Mesenteric fat pad (tissue), 1 donor: Measurements from ENCODE around the gene UTS2B. TPM values are rescaled to one million over a fixed set of nuclear protein-coding genes. Genes with fewer than 3 reads are reported as not detected.
"Not testable (repeated sequence)": the region's sequence is repeated elsewhere in the genome, so short reads cannot be mapped to it uniquely, and the experiment has no call there.

ENCODE experiments used
- DNase-seq: peaks from one replicate; pipeline ENCODE4 v3.0.0-alpha.2; 2020; ENCODE audit warnings: low spot score
- total RNA-seq: library from RNA; stranded (reverse); fragmentation: NEBNext Ultra II Directional; extraction: Animal tissue kit (Norgen Biotek cat#: 25700); gene quantifications from one replicate; pipeline ENCODE4 v1.2.1, GENCODE V29; 2021
- donor health status: DM: yes; HTN: yes; CAD: no.

Gene UTS2B
- total RNA-seq, 1 donor from 2014 or later = 1.1 TPM

DNA sequence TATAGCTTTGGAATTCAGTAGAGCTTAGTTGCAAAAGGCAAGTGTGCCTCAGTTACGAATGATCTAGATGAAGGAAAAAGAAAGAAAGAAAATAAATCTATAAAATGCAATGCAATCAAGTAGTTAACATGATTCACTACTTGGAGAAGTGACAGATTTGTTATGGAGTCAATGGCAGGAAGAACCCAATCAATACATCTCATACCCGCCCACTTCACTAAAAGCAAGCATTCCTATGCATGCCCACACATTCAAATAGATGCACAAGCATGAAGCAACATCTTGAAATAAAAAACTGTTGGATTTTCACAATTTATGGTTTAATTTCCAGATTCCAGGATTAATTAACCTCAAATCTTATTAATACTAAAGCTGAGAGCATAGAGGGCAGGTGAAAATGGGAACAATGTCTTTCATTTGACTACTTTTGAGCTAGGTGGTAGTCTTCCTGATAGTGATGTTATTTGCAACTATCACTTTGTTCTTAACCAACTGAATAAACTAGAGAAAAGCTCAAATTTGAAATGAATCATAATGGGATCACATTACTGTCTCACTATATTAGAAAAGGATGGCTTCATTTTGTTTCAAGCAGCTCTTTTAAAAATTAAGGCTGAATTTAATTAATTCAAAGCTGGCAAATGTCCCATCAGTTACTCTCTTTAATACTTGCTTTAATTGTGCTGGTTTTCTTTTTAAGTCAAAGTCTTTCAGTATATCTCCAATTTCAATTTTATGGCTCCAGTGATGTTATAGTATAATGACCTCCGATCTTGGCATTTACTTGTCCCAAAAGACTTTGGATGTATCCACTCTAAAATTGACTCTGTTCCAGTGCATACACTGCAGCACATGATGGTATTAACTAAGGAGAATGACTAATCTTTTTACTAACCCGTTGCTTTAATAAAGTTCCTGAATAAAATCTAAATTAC, 47.8 kb downstream of the UTS2B start:
- no peak for DNase-seq

DNA sequence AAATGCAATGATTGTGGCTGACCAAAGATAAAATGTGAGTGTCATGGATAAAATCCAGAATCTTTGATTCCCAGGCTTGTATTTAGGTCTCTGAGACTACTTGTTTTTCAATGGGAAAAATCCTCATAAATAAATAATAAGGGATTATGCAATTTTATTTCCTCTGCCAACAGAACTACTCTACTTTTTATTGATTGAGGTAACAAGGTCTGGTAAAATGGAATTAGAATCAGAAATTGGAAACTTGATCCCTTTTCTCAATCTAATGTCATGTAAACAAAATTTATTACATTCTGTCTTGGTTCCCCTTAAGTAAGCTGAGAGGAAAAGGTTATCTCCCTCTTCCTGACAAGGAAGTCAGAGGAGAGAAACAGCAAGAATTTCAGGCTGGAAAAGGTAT, 49.4 kb downstream of the UTS2B start:
- DNase-seq = no peak

DNA sequence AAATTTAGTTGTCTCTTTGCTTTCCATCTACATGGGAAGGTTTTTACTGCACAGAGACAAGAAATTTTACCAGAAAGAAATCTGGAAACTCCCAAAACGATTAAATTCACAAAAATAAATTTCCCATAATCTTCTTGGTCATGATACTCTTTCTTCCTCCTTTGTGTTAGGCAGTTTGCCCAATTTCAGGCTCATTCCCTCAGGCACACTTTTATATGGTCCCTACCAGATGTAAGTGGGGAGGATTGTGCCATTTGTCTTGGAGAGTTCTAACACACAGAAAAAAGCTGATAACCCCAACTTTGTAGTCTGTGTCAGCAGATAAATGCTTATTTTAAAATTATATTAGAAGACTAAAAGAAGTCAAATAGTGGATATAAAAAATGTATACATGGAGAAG, 50.2 kb downstream of the UTS2B start:
- no peak for DNase-seq

DNA sequence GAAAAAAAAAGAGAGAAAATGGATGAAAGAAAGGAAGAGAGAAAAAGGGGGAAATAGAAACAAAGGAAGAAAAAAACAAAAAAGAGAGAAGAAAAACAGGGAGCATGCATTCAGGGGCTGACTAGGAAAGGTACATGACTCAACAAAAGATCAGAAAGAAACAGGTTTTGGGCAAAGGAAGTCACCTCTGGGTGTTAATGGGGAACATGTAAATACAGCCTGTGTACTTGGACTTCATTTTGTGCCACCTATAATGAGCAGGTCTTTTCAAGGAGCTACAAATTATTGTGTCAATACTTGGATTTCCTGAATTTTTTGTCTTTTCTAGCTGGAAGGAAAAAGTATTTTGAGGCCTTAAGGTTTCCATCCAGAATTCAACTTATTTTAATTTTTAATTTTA, 54.6 kb downstream of the UTS2B start:
- DNase-seq = no peak

DNA sequence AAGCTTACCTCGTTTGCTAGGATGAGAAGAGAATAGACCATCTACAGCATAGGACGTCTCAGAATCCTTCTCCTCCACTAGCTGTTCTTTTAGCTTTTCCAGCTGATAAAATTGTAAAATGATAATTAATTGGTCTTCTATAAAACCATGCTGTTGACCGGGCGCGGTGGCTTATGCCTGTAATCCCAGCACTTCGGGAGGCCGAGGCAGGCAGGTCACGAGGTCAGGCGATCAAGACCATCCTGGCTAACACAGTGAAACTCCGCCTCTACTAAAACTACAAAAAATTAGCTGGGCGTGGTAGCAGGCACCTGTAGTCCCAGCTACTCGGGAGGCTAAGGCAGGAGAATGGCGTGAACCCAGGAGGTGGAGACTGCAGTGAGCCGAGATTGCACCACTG, 55.1 kb downstream of the UTS2B start:
- not testable (repeated sequence) for DNase-seq

DNA sequence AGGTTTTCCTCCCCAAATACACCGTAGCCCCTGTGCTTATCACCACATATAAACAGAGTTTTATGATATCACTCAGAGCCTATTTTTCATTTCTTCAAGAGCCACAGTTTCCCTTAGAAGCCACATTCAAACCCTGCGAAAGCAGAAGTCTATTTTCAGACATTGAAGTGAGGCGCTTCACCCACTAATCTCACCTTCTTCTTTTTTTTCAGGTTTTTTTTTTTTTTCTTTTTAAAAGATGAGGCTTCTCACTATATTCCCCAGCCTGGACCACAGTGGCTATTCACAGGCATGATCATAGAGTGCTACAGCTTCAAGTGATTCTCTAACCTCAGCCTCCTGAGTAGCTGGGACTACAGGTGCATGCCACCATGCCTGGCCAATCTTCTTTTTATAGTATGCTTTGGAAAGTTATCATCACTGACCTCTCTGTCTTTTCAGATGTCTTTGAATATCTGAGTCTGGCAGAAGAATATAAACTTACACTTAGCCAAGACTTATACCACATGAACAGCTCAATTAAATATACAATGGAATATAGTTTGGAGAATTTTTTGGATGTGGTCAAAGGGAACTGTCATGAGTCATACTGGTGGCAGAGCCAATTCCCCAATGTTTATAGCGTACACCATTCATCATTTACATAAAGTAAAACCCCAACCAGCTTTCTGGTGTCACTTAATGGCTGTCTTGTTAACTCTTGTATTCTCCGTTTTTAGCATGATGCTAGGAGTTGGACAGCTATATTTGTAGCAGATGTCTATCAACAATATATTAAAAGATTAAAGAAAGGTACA, 60.8 kb downstream of the UTS2B start:
- no peak for DNase-seq

DNA sequence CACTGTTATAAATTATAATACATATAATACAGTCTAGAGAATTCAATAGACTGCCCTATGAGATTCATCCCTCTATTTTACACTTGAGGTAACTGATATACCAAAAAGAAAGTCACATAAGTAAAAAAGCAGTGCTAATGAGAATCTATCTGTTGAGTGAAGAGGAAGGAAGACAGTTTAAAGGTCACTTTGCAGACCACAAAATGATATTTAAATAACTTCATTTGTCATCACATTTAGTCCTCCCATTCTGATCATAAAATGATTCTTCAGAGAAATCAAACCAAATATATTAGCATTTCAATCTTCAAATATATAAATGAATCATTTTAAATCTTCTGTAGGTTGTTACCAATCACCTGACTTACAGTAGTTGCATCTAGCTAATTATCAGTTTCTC, 61.6 kb downstream of the UTS2B start:
- DNase-seq = no peak

DNA sequence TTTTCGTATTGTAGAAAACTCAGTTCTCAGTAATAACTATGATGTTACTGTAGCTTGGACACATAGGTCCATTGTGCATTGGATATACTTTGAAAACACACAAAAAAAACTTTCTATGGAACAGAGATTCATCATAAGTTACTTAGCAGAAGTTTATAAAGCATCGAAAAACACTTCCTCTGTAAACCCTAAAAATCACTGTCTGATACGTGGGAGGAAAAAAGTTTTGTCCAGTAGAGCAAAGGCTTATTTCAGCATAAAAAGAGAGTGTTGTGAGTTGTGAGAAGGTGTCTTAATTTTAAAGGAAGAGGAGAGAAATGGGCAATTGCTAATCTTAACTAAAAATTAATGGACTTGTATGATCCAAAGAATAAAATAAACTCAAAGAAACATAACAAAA, 66.5 kb downstream of the UTS2B start:
- DNase-seq = no peak

DNA sequence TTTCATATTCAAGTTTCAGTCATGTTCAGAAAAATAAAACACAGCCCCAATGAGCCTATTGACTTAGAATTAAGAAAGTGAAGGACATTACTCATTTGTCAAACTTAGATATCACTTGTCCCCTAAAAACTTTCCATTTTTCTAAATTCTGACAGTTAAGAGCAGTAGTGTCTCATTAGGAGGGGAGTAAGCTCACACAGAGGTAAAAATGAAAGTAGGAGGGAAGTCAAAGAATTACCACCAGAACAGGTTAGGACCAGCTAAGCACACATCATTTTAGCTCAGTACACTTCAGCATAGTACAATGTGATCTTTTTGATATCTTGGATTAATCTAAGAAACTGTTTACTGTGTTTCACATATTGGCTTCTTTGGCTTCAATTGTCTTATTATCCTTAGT, 67.0 kb downstream of the UTS2B start:
- DNase-seq = no peak

DNA sequence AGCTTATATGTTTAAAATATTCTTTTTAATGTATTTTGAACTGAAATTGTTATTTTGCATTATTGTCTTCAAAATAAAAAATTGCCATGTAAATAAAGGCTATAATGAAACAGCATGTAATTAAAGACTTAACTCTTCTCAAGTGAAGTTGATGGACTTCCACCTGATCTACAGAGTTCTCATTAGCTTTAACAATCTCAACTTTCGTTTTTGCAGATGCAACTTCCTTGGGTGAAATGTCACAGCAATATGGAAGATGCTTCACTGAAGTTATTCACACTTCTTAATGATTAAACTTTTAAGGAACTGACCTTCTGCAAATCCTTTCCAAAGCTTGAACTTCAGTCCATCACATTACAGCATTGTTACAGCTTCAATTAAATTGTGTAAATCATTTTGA, 67.7 kb downstream of the UTS2B start:
- DNase-seq = no peak

DNA sequence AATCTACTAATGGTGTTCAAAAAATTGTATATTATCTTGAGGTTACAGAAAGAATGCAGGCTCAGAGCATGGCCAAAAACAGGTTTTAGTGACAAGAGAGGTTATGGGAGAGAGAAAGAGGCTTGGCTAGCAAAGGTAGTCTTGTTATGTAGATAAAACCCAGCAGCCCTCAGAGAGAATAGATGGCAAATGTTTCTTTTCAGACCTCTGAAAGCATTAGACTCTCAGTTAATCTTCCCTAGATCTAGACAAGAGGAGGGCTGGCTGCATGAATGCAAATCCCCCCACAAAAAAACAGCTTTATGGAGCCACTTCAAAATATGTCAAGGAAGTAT, 69.1 kb downstream of the UTS2B start:
- no peak for DNase-seq

DNA sequence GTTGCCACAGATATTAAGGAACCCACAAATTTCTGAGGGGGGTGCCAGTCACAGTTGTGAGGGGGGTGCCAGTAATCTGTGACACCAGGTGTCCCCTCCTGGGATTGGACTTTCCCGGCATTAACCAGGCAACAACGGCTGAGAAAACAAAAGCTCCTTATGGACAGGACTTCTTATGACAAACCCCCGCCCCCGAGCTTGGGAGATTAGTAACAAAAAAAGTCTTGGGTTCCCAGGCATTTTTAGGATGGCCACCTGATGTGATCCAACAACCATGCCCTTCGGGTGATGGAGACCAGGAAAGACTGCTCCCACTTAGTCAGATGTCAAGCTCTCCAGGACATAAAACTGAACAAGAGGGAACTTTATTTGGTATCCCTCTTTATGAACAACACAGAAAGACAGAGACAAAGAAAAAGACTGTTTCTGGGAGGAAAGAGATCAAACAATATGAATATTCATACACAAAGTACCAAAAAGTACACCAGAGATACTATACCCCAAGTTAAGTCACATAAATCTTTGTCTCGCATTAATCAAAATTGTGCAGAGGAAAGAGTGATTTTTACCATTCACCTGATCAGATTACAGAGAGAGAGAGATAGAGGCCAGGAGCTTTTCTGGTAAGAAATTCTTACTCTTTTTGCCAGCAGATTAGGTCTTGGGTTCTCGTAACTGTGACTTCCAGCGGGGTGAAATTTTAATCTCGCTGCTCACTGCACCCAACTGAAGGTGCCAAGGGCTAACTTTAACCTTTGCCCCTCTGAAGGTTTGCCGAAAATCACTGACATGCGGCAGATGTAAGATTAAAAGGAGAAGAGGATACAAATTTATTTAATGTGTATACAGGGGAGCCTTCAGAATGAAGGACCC, 69.7 kb downstream of the UTS2B start:
- DNase-seq = no peak

DNA sequence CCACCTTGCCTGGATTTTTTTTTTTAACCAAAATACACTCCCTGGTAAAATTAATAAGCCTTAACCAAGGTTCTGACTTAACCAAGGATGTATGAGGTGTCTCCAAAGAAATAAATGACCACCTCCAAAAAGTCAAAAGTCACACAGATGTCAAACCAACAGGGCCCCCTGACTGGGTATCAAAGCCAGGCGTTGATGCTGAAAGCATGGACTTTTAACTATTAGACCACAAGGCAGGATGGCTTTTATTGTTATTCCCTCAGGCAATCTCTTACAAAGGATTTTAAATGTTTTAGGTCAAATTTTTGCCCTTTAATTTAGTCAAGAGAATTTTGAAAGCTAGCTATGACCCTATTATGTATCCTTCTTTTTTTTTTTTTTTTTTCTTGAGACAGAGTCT, 70.8 kb downstream of the UTS2B start:
- DNase-seq = no peak

DNA sequence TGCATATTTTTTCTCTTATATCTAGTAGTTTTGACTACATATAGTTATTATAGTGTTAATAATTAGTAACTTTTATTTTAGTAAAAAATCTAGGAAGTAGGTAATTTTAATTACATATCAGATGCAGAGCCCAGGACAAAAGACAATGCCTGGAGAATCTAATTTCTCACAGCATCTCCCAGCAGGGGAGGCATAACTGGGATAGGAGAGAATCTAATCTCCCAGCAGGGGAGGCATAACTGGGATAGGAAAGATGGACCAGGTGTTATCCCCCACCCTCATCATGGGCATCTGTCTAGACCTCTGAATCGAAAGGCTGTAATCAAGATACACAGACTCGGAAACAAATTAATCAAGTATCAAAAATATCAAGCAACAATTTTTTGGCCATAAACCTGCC, 73.0 kb downstream of the UTS2B start:
- no peak for DNase-seq

DNA sequence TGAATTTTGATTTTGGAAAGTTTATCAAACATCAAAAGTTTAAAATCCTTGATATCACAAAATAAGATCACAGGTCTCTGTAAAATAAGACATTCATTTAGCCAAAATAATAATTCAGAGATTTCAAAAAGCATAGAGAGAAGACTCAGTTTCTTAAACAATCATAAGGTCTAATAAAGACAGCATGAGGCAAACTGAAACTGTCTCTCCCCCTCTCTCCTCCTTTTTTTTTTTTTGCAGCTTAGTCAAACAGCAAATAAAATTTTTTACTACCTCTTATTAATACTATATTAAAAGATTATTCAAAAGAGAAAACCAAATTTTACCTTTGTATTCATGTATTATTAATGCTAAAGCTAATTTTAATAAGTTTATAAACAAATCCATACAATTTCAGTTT, 73.9 kb downstream of the UTS2B start:
- no peak for DNase-seq

DNA sequence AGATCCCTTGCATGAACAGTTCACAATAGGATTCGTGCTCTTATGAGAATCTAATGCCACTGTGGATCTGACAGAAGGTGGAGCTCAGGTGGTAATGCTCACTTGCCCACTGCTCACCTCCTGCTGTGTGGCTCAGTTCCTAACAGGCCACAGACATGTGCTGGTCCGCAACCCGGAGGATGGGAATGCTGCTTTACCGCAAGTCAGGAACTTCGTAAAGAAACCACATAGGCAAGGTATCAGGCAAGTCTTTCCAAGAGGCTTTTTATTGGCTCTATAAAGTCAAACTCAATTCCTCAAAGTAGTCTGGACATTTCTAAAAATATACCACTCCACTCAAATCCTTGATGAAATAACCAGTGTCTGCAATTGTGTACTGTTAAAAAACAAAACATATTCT, 75.2 kb downstream of the UTS2B start:
- no peak for DNase-seq

DNA sequence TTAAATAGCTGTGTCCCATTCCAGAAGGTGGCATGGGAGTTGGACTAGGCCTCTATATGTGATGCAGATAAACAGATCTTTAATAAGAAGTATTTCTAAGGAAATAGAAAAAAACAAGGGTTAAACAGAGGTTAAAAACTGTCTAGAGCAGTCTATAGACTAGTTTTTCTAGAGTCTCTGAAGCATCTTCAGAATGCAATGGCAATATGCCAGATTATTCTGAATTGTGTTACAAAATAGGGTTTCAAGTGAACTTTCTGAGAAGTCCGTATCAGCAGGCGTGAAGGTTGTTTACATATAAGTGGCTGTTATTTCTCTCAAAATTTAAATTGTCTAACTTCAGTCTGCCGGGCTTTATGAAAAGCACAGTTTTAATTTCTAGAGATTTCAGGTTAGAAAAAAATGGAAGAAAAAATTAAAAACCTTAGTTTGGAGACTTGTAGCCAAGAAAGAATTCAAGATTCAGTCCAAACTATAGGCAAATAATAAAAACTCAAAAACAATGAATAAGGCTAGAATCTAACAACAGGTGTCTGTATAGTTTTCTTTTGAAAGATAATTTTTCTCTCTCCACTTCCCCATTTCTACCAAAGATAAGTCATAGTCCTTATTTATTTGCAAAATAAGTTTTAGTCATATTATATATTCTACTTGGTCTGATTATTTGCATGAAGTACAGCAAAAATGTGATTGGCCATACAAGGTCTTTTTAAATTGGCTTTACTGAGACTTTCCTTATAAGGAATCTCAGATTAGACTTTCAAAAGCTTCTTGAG, 76.0 kb downstream of the UTS2B start:
- DNase-seq = no peak

DNA sequence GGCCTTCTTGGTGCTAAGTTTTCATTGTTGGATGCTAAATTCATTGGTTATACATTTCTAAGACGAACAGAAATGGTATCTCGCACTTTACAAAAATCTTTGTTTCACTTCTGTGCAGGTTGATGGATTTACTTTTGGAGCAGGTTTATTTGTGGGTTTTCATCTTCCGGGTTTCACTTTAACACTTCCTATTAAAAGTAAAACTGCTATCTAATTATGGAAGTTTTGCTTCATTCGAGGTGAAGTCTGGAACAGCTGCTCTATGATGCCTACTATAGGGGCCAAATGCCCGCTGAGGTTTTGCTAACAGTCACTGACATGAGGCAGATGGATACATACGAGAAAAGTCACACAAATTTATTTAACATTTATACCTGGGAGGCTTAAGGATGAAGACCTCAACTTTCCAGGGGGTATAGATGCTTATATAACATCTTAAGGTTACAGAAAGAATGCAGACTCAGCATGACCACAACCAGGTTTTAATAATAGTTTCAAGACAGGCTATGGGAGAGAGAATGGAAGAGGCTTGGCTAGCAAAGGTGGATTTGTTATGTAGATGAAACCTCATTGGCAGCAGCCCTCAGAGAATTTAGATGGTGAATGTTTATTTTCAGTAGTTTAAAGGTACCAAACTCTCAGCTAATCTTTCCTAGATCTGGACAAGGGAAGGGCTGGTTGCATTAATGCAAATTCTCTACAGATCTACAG, 77.1 kb downstream of the UTS2B start:
- DNase-seq = no peak

DNA sequence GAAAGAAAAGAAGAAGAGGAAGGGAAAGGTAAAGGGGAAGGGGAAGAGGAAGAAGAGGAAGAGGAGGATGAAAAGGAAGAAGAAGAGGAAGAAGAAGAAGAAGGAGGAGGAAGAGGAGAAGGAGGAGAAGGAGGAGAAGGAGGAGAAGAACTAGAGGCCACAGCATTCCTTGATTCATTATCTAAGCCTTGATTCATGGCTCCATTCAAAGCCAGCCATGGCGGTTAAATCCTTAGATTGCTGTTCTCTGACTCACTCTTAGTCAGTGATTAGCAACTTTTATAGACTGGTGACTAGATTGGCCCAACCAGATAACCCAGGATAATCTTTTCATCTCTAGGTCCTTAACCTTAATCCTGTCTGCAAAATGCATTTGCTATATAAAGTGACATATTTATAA, 83.7 kb downstream of the UTS2B start:
- no peak for DNase-seq

DNA sequence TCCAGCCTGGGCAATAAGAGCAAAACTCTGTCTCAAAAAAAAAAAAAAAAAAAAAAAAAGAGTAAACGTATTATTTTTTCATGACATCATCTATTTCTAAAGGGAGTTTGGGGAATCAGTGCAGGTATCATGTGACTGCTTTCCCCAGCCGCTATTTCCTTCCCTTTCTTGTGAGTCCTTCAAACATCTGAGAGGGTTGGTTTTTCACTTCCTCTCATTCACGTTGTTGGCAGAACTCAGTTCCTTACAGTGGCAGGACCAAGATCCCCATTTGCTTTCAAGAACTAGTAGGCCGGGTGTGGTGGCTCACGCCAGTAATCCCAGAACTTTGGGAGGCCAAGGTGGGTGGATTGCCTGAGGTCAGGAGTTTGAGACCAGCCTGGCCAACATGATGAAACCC, 84.3 kb downstream of the UTS2B start:
- DNase-seq = not testable (repeated sequence)
